Measurements from ENCODE around the gene NPR1. TPM values are rescaled to one million over a fixed set of nuclear protein-coding genes. Genes with fewer than 3 reads are reported as not detected.
A peak's percentile ranks its signal among the peaks of the same experiment; 100 is the strongest.
"Not testable (repeated sequence)": the region's sequence is repeated elsewhere in the genome, so short reads cannot be mapped to it uniquely, and the experiment has no call there.

The NPR1 gene
- total RNA-seq, 1 donor from 2014 or later, result 0.92 TPM

- DNase-seq (ENCODE audit: low read depth), result no peak
- peak overlapping the region; percentile 96 for H3K4me3 ChIP-seq (ENCODE audit: low read depth, low read length)
- no peak for TF ChIP-seq CTCF (conservative IDR thresholded peaks at IDR 0.05; ENCODE audit: low read depth, low read length)
These were observed 19.3 kb upstream of the NPR1 start for GRCh38 chr1:153659175-153659534.

- no peak for TF ChIP-seq CTCF (conservative IDR thresholded peaks at IDR 0.05; ENCODE audit: low read depth, low read length)
- DNase-seq (ENCODE audit: low read depth), result no peak
- peak overlapping the region; percentile 96 for H3K4me3 ChIP-seq (ENCODE audit: low read depth, low read length)
These were observed 18.8 kb upstream of the NPR1 start for GRCh38 chr1:153659656-153660055.

GRCh38 chr1:153661111-153661708 is 17.3 kb upstream of the NPR1 start:
- TF ChIP-seq CTCF (conservative IDR thresholded peaks at IDR 0.05; ENCODE audit: low read depth, low read length), result no peak
- H3K4me3 ChIP-seq (ENCODE audit: low read depth, low read length), result no peak overlapping the region
- DNase-seq (ENCODE audit: low read depth), result no peak

- DNase-seq (ENCODE audit: low read depth), result no peak
- TF ChIP-seq CTCF (conservative IDR thresholded peaks at IDR 0.05; ENCODE audit: low read depth, low read length), result no peak
These were observed 16.2 kb upstream of the NPR1 start for GRCh38 chr1:153662269-153662668.

GRCh38 chr1:153663211-153663610 is 15.3 kb upstream of the NPR1 start:
- TF ChIP-seq CTCF (conservative IDR thresholded peaks at IDR 0.05; ENCODE audit: low read depth, low read length), result no peak
- DNase-seq (ENCODE audit: low read depth), result no peak
- no peak overlapping the region for H3K4me3 ChIP-seq (ENCODE audit: low read depth, low read length)

More at GRCh38 chr1:153662269-153662668, 16.2 kb upstream of the NPR1 start:
- no peak overlapping the region for H3K4me3 ChIP-seq (ENCODE audit: low read depth, low read length)

GRCh38 chr1:153667439-153667838 is 11.0 kb upstream of the NPR1 start:
- no peak for DNase-seq (ENCODE audit: low read depth)
- no peak overlapping the region for H3K4me3 ChIP-seq (ENCODE audit: low read depth, low read length)
- TF ChIP-seq CTCF (conservative IDR thresholded peaks at IDR 0.05; ENCODE audit: low read depth, low read length), result no peak

GRCh38 chr1:153668672-153669071 is 9.8 kb upstream of the NPR1 start:
- not testable (repeated sequence) for DNase-seq (ENCODE audit: low read depth); H3K4me3 ChIP-seq (ENCODE audit: low read depth, low read length)

All from epithelial cell of proximal tubule (primary cell).